ENCODE data around the gene MBNL1.

Gene MBNL1

DNA sequence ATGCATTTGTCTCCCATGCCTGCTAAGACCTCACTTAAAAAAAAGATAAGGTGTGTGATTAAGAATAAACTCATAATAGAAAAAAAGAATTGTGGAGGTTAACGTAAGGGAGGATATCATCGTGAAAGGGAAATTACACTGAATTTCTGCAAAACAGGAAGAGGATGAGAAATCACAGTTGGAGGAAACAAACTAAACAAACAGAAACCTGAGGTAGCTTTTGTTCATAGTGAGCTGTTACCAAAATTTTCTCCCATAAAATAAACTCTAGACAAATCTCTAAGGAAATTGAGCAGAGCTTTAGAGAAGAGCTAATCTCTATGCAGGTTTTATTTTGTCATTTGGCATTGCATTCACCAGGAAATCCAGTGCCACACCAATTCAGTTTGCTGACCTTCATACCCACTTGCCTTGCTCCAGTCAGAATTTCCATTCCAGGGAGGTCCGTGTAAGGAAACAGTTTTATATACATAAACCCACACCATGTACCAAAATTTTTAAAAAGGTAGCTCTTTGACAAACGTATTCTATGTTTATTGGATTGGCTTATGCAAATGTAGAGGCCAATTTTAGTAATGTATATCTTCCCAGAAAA is 231.2 kb downstream of the MBNL1 start:
- DNase-seq = peak; percentile 21

DNA sequence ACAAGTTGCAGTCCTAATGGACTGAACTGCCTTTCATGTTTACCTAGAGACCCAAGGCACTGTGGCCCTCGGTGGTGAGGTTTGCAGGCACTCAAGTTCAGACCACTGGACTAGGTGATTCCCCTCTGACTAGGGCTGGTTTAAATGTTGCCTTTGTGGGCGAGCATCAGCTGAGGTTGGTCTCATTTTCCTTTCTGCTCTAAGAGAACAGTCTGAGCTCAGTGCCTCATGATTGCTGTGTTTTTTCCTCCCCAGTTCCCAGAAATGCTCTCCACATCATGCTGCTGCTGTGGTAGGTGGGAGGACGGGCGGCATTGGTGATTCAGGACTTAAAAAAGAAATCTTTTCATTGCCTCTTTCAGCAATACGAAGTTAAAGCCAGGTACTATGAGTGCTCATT is 237.2 kb downstream of the MBNL1 start:
- DNase-seq = no peak

DNA sequence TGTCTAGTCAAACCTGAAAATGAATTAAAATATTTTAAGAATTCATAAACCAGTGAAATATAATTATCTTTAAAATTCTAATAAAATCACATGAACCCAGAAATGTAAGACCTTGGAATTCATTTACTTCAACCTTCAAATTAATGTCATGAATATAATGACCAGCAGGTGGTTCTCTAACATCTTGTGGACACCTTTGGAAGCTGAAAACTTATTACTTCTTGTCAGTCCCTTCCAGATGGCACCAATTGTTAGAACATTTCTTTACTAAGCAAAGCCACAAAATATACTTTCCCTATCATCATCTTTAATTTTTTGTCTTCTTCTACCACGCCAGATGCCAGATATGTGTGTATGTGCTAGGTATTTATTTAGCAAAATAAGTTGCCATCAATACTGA is 240.0 kb downstream of the MBNL1 start:
- no peak for DNase-seq

DNA sequence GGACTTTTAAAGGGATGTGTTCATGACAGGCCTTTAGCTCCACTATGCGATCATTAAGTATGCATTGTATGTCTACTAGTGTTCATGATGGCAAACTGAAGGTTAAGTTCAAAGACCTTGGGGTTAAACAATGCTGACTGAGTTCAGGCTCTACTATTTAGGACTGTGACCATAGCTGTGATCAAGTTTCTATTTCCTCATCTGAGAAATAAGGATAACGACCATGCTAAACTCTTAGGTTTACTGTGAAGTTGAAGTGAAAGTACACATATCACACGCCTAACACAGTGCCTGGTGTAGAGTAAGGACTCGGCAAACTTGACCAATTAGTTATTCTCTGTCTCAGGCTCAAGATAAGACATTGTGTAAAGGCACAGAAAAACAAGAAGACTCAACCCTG is 243.2 kb downstream of the MBNL1 start:
- DNase-seq = no peak

DNA sequence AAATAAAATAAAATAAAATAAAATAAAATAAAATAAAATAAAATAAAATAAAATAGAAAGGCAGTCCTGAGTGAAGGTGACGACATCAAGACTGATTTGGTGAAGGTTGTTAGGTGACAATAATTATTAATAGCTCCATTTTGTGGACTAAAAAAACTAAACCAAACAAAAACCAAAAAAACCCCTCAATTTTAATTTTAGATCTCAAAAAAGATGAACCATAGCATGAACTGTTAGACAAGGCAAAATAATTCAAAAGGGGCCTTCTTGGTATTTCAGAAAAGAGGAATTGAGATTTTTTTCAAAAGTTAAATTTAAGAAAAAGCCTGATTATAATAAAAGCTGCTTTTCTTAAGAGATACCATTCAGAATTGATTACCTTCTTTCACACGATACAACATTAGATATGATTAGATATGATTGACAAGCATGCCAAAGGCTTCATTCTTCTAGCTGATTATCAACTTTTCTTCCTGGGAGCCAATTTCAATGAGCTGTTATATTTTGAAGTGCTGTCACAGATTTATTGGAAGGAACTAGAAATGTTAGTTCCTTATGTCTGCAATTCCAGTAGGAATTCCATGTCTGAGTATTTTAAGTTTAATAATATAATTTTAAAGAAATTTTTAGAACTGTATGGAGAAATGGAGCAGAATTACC is 244.7 kb downstream of the MBNL1 start:
- no peak for DNase-seq

Data from NCI-H2081 treated with DMSO at 0.1 percent for 48 hours (cell line).